Measurements from ENCODE around the gene GTF3C2.

Gene GTF3C2

GRCh38 chr2:27356382-27357181 is at the start of gene GTF3C2:
Gene GTF3C2, minus strand, starts transcription at chr2:27356764. Its CDS starts 13,210 bp downstream, at chr2:27343554.
- peak; percentile 94 for DNase-seq (ENCODE audit: low read depth)

GRCh38 chr2:27400348-27401135 is 44.0 kb upstream of the GTF3C2 start:
- no peak for DNase-seq (ENCODE audit: low read depth)

- no peak for DNase-seq (ENCODE audit: low read depth)
These were observed 42.4 kb upstream of the GTF3C2 start for GRCh38 chr2:27398962-27399361.

- DNase-seq (ENCODE audit: low read depth), result no peak
These were observed 36.7 kb upstream of the GTF3C2 start for GRCh38 chr2:27393225-27393624.

GRCh38 chr2:27390822-27391679 is 34.5 kb upstream of the GTF3C2 start:
- no peak for DNase-seq (ENCODE audit: low read depth)

GRCh38 chr2:27381577-27382181 is 25.1 kb upstream of the GTF3C2 start:
- no peak for DNase-seq (ENCODE audit: low read depth)

- DNase-seq (ENCODE audit: low read depth), result peak; percentile 97
These were observed 24.3 kb upstream of the GTF3C2 start, which contains the start of gene ZNF513 for GRCh38 chr2:27380626-27381545. Gene ZNF513, minus strand, starts transcription at chr2:27380734. Its CDS starts 208 bp downstream, at chr2:27380526.

GRCh38 chr2:27379836-27380625 is 23.5 kb upstream of the GTF3C2 start:
- DNase-seq (ENCODE audit: low read depth), result peak; percentile 21

GRCh38 chr2:27379383-27379835 is 22.8 kb upstream of the GTF3C2 start:
- DNase-seq (ENCODE audit: low read depth), result no peak

GRCh38 chr2:27378809-27379290 is 22.3 kb upstream of the GTF3C2 start:
- no peak for DNase-seq (ENCODE audit: low read depth)

GRCh38 chr2:27378096-27378808 is 21.7 kb upstream of the GTF3C2 start:
- DNase-seq (ENCODE audit: low read depth), result peak; percentile 25

- DNase-seq (ENCODE audit: low read depth), result no peak
These were observed 21.1 kb upstream of the GTF3C2 start for GRCh38 chr2:27377618-27378095.

GRCh38 chr2:27376866-27377617 is 20.5 kb upstream of the GTF3C2 start:
- DNase-seq (ENCODE audit: low read depth), result no peak

GRCh38 chr2:27376151-27376865 is 19.7 kb upstream of the GTF3C2 start:
- no peak for DNase-seq (ENCODE audit: low read depth)

GRCh38 chr2:27375513-27376099 is 19.0 kb upstream of the GTF3C2 start:
- no peak for DNase-seq (ENCODE audit: low read depth)

GRCh38 chr2:27373567-27373966 is 17.0 kb upstream of the GTF3C2 start:
- DNase-seq (ENCODE audit: low read depth), result no peak

GRCh38 chr2:27372937-27373336 is 16.4 kb upstream of the GTF3C2 start:
- no peak for DNase-seq (ENCODE audit: low read depth)
